Measurements from ENCODE around the gene SPATA16.
"Not testable (repeated sequence)": the region's sequence is repeated elsewhere in the genome, so short reads cannot be mapped to it uniquely, and the experiment has no call there.

Gene SPATA16

GRCh38 chr3:173140986-173141385 is at the start of gene SPATA16:
SPATA16 (minus strand) TSS chr3:173141235; CDS start chr3:173117731, 23,504 bp downstream.
- DNase-seq = no peak

GRCh38 chr3:173183022-173183421 is 42.0 kb upstream of the SPATA16 start:
- DNase-seq = not testable (repeated sequence)

- DNase-seq = no peak
These were observed 32.6 kb upstream of the SPATA16 start for GRCh38 chr3:173173652-173174051.

- DNase-seq = not testable (repeated sequence)
These were observed 18.1 kb upstream of the SPATA16 start for GRCh38 chr3:173159139-173159538.

- not testable (repeated sequence) for DNase-seq
These were observed 15.5 kb upstream of the SPATA16 start for GRCh38 chr3:173156533-173156932.

- DNase-seq = no peak
These were observed 12.6 kb upstream of the SPATA16 start for GRCh38 chr3:173153631-173154030.

GRCh38 chr3:173139420-173139819 is 1.6 kb downstream of the SPATA16 start:
- DNase-seq = no peak

GRCh38 chr3:173138026-173138425 is 3.0 kb downstream of the SPATA16 start:
- DNase-seq = no peak

GRCh38 chr3:173135059-173135458 is 6.0 kb downstream of the SPATA16 start:
- no peak for DNase-seq

- DNase-seq = no peak
These were observed 12.4 kb downstream of the SPATA16 start for GRCh38 chr3:173128633-173129032.

GRCh38 chr3:173111321-173111720 is 29.7 kb downstream of the SPATA16 start:
- no peak for DNase-seq

- DNase-seq = no peak
These were observed 31.9 kb downstream of the SPATA16 start for GRCh38 chr3:173109143-173109542.

GRCh38 chr3:173103469-173103868 is 37.6 kb downstream of the SPATA16 start:
- no peak for DNase-seq

GRCh38 chr3:173098959-173099358 is 42.1 kb downstream of the SPATA16 start:
- DNase-seq = no peak

- DNase-seq = no peak
These were observed 43.8 kb downstream of the SPATA16 start for GRCh38 chr3:173096994-173097785.

- no peak for DNase-seq
These were observed 44.9 kb downstream of the SPATA16 start for GRCh38 chr3:173096140-173096539.

GRCh38 chr3:173092038-173092437 is 49.0 kb downstream of the SPATA16 start:
- DNase-seq = no peak

- DNase-seq = no peak
These were observed 50.5 kb downstream of the SPATA16 start for GRCh38 chr3:173090492-173090891.

GRCh38 chr3:173089283-173089682 is 51.8 kb downstream of the SPATA16 start:
- no peak for DNase-seq

GRCh38 chr3:173078525-173078924 is 62.5 kb downstream of the SPATA16 start:
- DNase-seq = no peak

GRCh38 chr3:173066044-173067004 is 74.7 kb downstream of the SPATA16 start:
- DNase-seq = no peak

- no peak for DNase-seq
These were observed 75.5 kb downstream of the SPATA16 start for GRCh38 chr3:173065543-173065981.

- no peak for DNase-seq
These were observed 76.4 kb downstream of the SPATA16 start for GRCh38 chr3:173064631-173065030.

- DNase-seq = no peak
These were observed 82.8 kb downstream of the SPATA16 start for GRCh38 chr3:173058229-173058628.

Measured in NCI-H510A (cell line).